K562 (cell line): ENCODE measurements around the gene ZMIZ1. TPM values are rescaled to one million over a fixed set of nuclear protein-coding genes. Genes with fewer than 3 reads are reported as not detected.

Experiments used
- ELF1 ChIP-seq: fragments of 200-800 bp; sonication (Bioruptor generic); IDR thresholded peaks from 2 replicates; pipeline ENCODE4 v1.6.1; 2016; ENCODE audit warnings: missing genetic modification characterization, missing compliant biosample characterization
- HDAC2 ChIP-seq: fragments of 450-650 bp; IDR thresholded peaks from 2 replicates; pipeline ENCODE4 v1.6.1; 2016; ENCODE audit warnings: mild to moderate bottlenecking
- MEF2D ChIP-seq: conservative IDR thresholded peaks from 2 replicates; pipeline ENCODE4 v1.6.1; 2016; ENCODE audit warnings: low read depth, missing genetic modification characterization, missing compliant biosample characterization
- MGA ChIP-seq: fragments of 450-650 bp; IDR thresholded peaks from 2 replicates; pipeline ENCODE4 v1.6.1; 2016; ENCODE audit warnings: mild to moderate bottlenecking, moderate library complexity
- MXD1 ChIP-seq: fragments of 250-450 bp; sonication (Bioruptor Pico); IDR thresholded peaks from 2 replicates; pipeline ENCODE4 v1.8.0; 2021; ENCODE audit warnings: borderline replicate concordance, mild to moderate bottlenecking, moderate library complexity; ENCODE audit not compliant: poor library complexity, severe bottlenecking
- TSC22D4 ChIP-seq: fragments of 450-650 bp; IDR thresholded peaks from 2 replicates; pipeline ENCODE4 v1.6.1; 2016; ENCODE audit warnings: missing genetic modification characterization, missing biosample characterization, control low read depth
- polyA plus RNA-seq, 8 experiments: library from polyadenylated mRNA; depleted of rRNA in 4 of 8; stranded (reverse) in 5 of 8; unstranded in 3 of 8; fragments of >200 nt; fragmentation: Nextera tagmentation in 2 of 8; fragmentation: Illumina TruSeq in 1 of 8; extraction: Ambion mirVana in 2 of 8; extraction: Trizol in 1 of 8; gene quantifications; 2 replicates each; pipeline versions ENCODE4 v1.2.1 to v1.2.3, GENCODE V29; 2011 to 2014; ENCODE audit warnings: inconsistent platforms in 1 of 8, missing spikeins in 1 of 8
- total RNA-seq, 7 experiments: library from RNA; depleted of rRNA in 6 of 7; stranded (reverse); fragments of >200 nt in 6 of 7; fragmentation: Illumina TruSeq in 2 of 7; extraction: Trizol in 2 of 7; gene quantifications; 2 replicates each; pipeline versions ENCODE4 v1.2.1 to v1.2.3, GENCODE V29; 2011 to 2021; ENCODE audit warnings: low replicate concordance in 1 of 7
- TF ChIP-seq, protein P1 (sequence below): sonication (generic); formaldehyde crosslinking; IDR thresholded peaks from 2 replicates; pipeline ENCODE4 v1.8.0; 2022; ENCODE audit warnings: missing genetic modification reagents, mild to moderate bottlenecking, moderate library complexity, borderline replicate concordance
- TF ChIP-seq, protein P2 (sequence below): fragments of 250-450 bp; sonication (Bioruptor Pico); IDR thresholded peaks from 2 replicates; pipeline ENCODE4 v1.8.0; 2022; ENCODE audit warnings: inconsistent platforms

Gene ZMIZ1
- total and polyA plus RNA-seq, 9 of the 15 experiments (the other 6 are each of a cell fraction or from before 2014, with no cell fraction given) = 1.0 to 37.3 (median 4.3) TPM

- TF ChIP-seq MGA = peak; percentile 44
- TF ChIP-seq ELF1 (tag) = peak; percentile 43; the same call in 1 of the 2 replicates
- TF ChIP-seq, protein P1, sequence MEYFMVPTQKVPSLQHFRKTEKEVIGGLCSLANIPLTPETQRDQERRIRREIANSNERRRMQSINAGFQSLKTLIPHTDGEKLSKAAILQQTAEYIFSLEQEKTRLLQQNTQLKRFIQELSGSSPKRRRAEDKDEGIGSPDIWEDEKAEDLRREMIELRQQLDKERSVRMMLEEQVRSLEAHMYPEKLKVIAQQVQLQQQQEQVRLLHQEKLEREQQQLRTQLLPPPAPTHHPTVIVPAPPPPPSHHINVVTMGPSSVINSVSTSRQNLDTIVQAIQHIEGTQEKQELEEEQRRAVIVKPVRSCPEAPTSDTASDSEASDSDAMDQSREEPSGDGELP (CRISPR knock-in tag) = no peak
- TF ChIP-seq HDAC2 = no peak
- TF ChIP-seq, protein P2, sequence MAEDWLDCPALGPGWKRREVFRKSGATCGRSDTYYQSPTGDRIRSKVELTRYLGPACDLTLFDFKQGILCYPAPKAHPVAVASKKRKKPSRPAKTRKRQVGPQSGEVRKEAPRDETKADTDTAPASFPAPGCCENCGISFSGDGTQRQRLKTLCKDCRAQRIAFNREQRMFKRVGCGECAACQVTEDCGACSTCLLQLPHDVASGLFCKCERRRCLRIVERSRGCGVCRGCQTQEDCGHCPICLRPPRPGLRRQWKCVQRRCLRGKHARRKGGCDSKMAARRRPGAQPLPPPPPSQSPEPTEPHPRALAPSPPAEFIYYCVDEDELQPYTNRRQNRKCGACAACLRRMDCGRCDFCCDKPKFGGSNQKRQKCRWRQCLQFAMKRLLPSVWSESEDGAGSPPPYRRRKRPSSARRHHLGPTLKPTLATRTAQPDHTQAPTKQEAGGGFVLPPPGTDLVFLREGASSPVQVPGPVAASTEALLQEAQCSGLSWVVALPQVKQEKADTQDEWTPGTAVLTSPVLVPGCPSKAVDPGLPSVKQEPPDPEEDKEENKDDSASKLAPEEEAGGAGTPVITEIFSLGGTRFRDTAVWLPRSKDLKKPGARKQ (CRISPR knock-in tag) = no peak
- no peak for TF ChIP-seq MEF2D (tag)
- TF ChIP-seq MXD1 (CRISPR knock-in tag) = no peak
- TF ChIP-seq TSC22D4 (tag) = no peak
These were observed 119.6 kb downstream of the ZMIZ1 start (continued) for GRCh38 chr10:79188154-79188965.
